ENCODE measurements around the gene CDK14.

The CDK14 gene

GRCh38 chr7:90946730-90947501 lies 350.8 kb downstream of the CDK14 start:
- Histone ChIP-seq H3K27ac (no peak overlapping the region), H3K79me2 (no peaks in the 10 kb centered on the region), H3K9me3 (ENCODE audit: control insufficient read depth, low read length) (no peaks in the 10 kb centered on the region), H3K27me3 (ENCODE audit: control insufficient read depth, insufficient read depth, low read length) (no peaks in the 10 kb centered on the region), H3K4me1 (no peaks in the 10 kb centered on the region), H3K4me3 (ENCODE audit: low read depth, low read length) (no peak overlapping the region), H3K36me3 (ENCODE audit: control insufficient read depth, insufficient read depth, low read length) (no peaks in the 10 kb centered on the region), H2AFZ (no peak overlapping the region), H3K4me2 (ENCODE audit: low read length) (no peak overlapping the region), H3K9ac (no peak overlapping the region)
- TF ChIP-seq CTCF (IDR thresholded peaks at IDR 0.05) = no peak

- no peaks in the 10 kb centered on the region for H3K27me3 ChIP-seq (ENCODE audit: control insufficient read depth, insufficient read depth, low read length)
Observed at GRCh38 chr7:90948085-90948484, 352.0 kb downstream of the CDK14 start.

GRCh38 chr7:90951229-90951628 lies 355.1 kb downstream of the CDK14 start:
- TF ChIP-seq CTCF (IDR thresholded peaks at IDR 0.05) = no peak
- H3K27me3 ChIP-seq (ENCODE audit: control insufficient read depth, insufficient read depth, low read length) = no peaks in the 10 kb centered on the region

More at GRCh38 chr7:90948085-90948484, 352.0 kb downstream of the CDK14 start:
- no peak overlapping the region for H2AFZ ChIP-seq
- H3K9me3 ChIP-seq (ENCODE audit: control insufficient read depth, low read length) = no peaks in the 10 kb centered on the region
- no peak overlapping the region for H3K4me3 ChIP-seq (ENCODE audit: low read depth, low read length)
- H3K27ac ChIP-seq = no peak overlapping the region
- H3K36me3 ChIP-seq (ENCODE audit: control insufficient read depth, insufficient read depth, low read length) = no peaks in the 10 kb centered on the region
- H3K79me2 ChIP-seq = no peaks in the 10 kb centered on the region
- no peak for TF ChIP-seq CTCF (IDR thresholded peaks at IDR 0.05)
- no peak overlapping the region for H3K9ac ChIP-seq
- no peak overlapping the region for H3K4me2 ChIP-seq (ENCODE audit: low read length)
- no peaks in the 10 kb centered on the region for H3K4me1 ChIP-seq

GRCh38 chr7:90951986-90952954 lies 356.1 kb downstream of the CDK14 start:
- H3K9ac ChIP-seq = no peak overlapping the region
- H3K4me2 ChIP-seq (ENCODE audit: low read length) = no peak overlapping the region
- H2AFZ ChIP-seq = no peak overlapping the region
- no peaks in the 10 kb centered on the region for H3K27me3 ChIP-seq (ENCODE audit: control insufficient read depth, insufficient read depth, low read length)
- no peak overlapping the region for H3K27ac ChIP-seq
- H3K79me2 ChIP-seq = no peaks in the 10 kb centered on the region
- H3K4me1 ChIP-seq = no peaks in the 10 kb centered on the region
- no peaks in the 10 kb centered on the region for H3K36me3 ChIP-seq (ENCODE audit: control insufficient read depth, insufficient read depth, low read length)
- H3K4me3 ChIP-seq (ENCODE audit: low read depth, low read length) = no peak overlapping the region
- TF ChIP-seq CTCF (IDR thresholded peaks at IDR 0.05) = no peak
- H3K9me3 ChIP-seq (ENCODE audit: control insufficient read depth, low read length) = no peaks in the 10 kb centered on the region

More at GRCh38 chr7:90951229-90951628, 355.1 kb downstream of the CDK14 start:
- Histone ChIP-seq H3K27ac (no peak overlapping the region), H3K4me3 (ENCODE audit: low read depth, low read length) (no peak overlapping the region), H3K9me3 (ENCODE audit: control insufficient read depth, low read length) (no peaks in the 10 kb centered on the region), H3K79me2 (no peaks in the 10 kb centered on the region), H2AFZ (no peak overlapping the region), H3K9ac (no peak overlapping the region), H3K4me2 (ENCODE audit: low read length) (no peak overlapping the region), H3K36me3 (ENCODE audit: control insufficient read depth, insufficient read depth, low read length) (no peaks in the 10 kb centered on the region), H3K4me1 (no peaks in the 10 kb centered on the region)
